ENCODE data around the gene RPL22. TPM values are rescaled to one million over a fixed set of nuclear protein-coding genes. Genes with fewer than 3 reads are reported as not detected.

RPL22 gene
- 100 to 1,000 TPM; 121 to 213 TPM for total RNA-seq

- H3K27ac ChIP-seq, result peak within 1 kb of the TSS; percentile 57 to 67
- H3K27me3 ChIP-seq (replicated peaks; ENCODE audit: insufficient read depth), result no peaks in the 10 kb centered on the region
- H3K36me3 ChIP-seq, result peaks cover 0 to 2% of the 10 kb centered on the region in 2 donors
- intact Hi-C loops (cut with DNase I), result no loop called here
- H3K4me1 ChIP-seq (replicated peaks), result peaks cover 4% of the 10 kb centered on the region
- DNase-seq (ENCODE audit: low spot score), result peak; percentile 97
- H3K9me3 ChIP-seq, result no peaks in the 10 kb centered on the region
- WGBS, result under 1% methylated on average over 49 of the region's 53 CpGs
- peak within 1 kb of the TSS; percentile 97 to 98 for H3K4me3 ChIP-seq
- TF ChIP-seq POLR2A (IDR thresholded peaks at IDR 0.05) (peak; percentile 85), POLR2AphosphoS5 (IDR thresholded peaks at IDR 0.05) (peak; percentile 99)
- TF ChIP-seq, protein P1, sequence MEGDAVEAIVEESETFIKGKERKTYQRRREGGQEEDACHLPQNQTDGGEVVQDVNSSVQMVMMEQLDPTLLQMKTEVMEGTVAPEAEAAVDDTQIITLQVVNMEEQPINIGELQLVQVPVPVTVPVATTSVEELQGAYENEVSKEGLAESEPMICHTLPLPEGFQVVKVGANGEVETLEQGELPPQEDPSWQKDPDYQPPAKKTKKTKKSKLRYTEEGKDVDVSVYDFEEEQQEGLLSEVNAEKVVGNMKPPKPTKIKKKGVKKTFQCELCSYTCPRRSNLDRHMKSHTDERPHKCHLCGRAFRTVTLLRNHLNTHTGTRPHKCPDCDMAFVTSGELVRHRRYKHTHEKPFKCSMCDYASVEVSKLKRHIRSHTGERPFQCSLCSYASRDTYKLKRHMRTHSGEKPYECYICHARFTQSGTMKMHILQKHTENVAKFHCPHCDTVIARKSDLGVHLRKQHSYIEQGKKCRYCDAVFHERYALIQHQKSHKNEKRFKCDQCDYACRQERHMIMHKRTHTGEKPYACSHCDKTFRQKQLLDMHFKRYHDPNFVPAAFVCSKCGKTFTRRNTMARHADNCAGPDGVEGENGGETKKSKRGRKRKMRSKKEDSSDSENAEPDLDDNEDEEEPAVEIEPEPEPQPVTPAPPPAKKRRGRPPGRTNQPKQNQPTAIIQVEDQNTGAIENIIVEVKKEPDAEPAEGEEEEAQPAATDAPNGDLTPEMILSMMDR (IDR thresholded peaks at IDR 0.05), result peak in 1 of 4 experiments; percentile 27
These were observed at the start of gene RPL22 for GRCh38 chr1:6199298-6200187. RPL22 (minus strand) TSS chr1:6199595; CDS start chr1:6199573, 22 bp downstream.

GRCh38 chr1:6248161-6248776 is 48.9 kb upstream of the RPL22 start:
- no peak for TF ChIP-seq POLR2AphosphoS5 (IDR thresholded peaks at IDR 0.05)
- no peak for TF ChIP-seq POLR2A (IDR thresholded peaks at IDR 0.05)
- TF ChIP-seq, protein P1 (IDR thresholded peaks at IDR 0.05), result no peak
- no peak overlapping the region for H3K27ac ChIP-seq

DNA sequence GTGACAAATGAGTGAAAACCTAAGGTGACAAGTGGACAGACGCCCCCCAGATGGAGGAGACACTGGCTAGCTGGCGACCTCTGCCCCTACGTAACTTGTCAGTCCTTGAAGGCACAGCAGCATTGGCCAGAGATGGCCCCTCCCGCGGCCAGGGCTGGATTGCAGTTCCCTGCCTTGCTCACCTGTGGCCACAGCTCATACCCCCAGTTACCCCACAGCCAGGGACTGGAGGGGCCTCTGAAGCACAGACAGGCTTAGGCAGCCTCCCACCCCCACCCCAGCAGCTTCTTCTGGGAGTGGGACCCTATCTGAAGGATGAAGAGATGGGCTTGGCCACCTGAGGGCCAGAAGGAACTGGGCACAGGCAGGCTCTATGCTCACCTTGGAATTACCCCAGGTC is 48.3 kb upstream of the RPL22 start:
- no peak for TF ChIP-seq POLR2A (IDR thresholded peaks at IDR 0.05)
- TF ChIP-seq, protein P1 (IDR thresholded peaks at IDR 0.05), result no peak
- TF ChIP-seq POLR2AphosphoS5 (IDR thresholded peaks at IDR 0.05), result no peak
- peaks cover 30% of the 10 kb centered on the region for H3K27me3 ChIP-seq (replicated peaks; ENCODE audit: insufficient read depth)
- intact Hi-C loops (cut with DNase I), result loop anchor here (2.0 to 5.0 kb wide), 3 partner anchors 95 to 191 kb away; partner anchors contain the start of gene ACOT7

More at GRCh38 chr1:6248161-6248776, 48.9 kb upstream of the RPL22 start:
- intact Hi-C loops (cut with DNase I), result loop anchor here (5.0 kb wide), 1 partner anchor 144 kb away; the partner anchor contains the start of gene ACOT7
- no peak for DNase-seq (ENCODE audit: low spot score)
- H3K4me3 ChIP-seq, result no peak overlapping the region
- peaks cover 25% of the 10 kb centered on the region for H3K27me3 ChIP-seq (replicated peaks; ENCODE audit: insufficient read depth)
- no peaks in the 10 kb centered on the region for H3K9me3 ChIP-seq
- peaks cover 6% of the 10 kb centered on the region for H3K4me1 ChIP-seq (replicated peaks)
- WGBS, result 76% methylated on average over 14 of the region's 14 CpGs
- no peaks in the 10 kb centered on the region for H3K36me3 ChIP-seq

GRCh38 chr1:6246497-6247467 is 47.4 kb upstream of the RPL22 start:
- DNase-seq (ENCODE audit: low spot score), result peak; percentile 67
- no peak for TF ChIP-seq POLR2AphosphoS5 (IDR thresholded peaks at IDR 0.05)
- TF ChIP-seq, protein P1 (IDR thresholded peaks at IDR 0.05), result peak; percentile 94 to 98 (median 98)
- 5% methylated on average over 30 of the region's 30 CpGs for WGBS
- H3K36me3 ChIP-seq, result no peaks in the 10 kb centered on the region
- intact Hi-C loops (cut with DNase I), result loop anchor here (2.0 to 5.0 kb wide), 3 partner anchors 96 to 192 kb away; partner anchors contain the start of gene ACOT7
- no peaks in the 10 kb centered on the region for H3K9me3 ChIP-seq
- H3K4me1 ChIP-seq (replicated peaks), result peaks cover 11% of the 10 kb centered on the region
- H3K4me3 ChIP-seq, result no peak overlapping the region
- H3K27ac ChIP-seq, result no peak overlapping the region
- H3K27me3 ChIP-seq (replicated peaks; ENCODE audit: insufficient read depth), result peaks cover 33% of the 10 kb centered on the region

More for the DNA sequence above, 48.3 kb upstream of the RPL22 start:
- WGBS, result 66% methylated on average over 5 of the region's 5 CpGs
- H3K4me3 ChIP-seq, result no peak overlapping the region
- no peak overlapping the region for H3K27ac ChIP-seq
- H3K9me3 ChIP-seq, result no peaks in the 10 kb centered on the region
- DNase-seq (ENCODE audit: low spot score), result no peak
- H3K36me3 ChIP-seq, result no peaks in the 10 kb centered on the region
- H3K4me1 ChIP-seq (replicated peaks), result peaks cover 6% of the 10 kb centered on the region

All from prostate gland (tissue), 2 donors.